HL-60/S4 treated with retinoic acid at 250 ng/mL for 4 days and 3 days (cell line): ENCODE results near the gene GAGE12C.
"Not testable (repeated sequence)": the region's sequence is repeated elsewhere in the genome, so short reads cannot be mapped to it uniquely, and the experiment has no call there.

Source experiments
- in situ Hi-C: fragments of 300-500 bp; cut with MboI; formaldehyde crosslinking; loops from 2 replicates; pipeline ENCODE4 v1.7.0; 2022; ENCODE audit warnings: low sequenced_read_pairs

The GAGE12C gene

GRCh38 chrX:49531877-49532276 lies at the start of gene GAGE12C:
GAGE12C (plus strand) TSS chrX:49532177; CDS start chrX:49533332, 1,155 bp downstream.
- in situ Hi-C loops: not testable (repeated sequence)

- in situ Hi-C loops: not testable (repeated sequence)
These were observed 9.5 kb downstream of the GAGE12C start, which contains the start of gene GAGE12D for GRCh38 chrX:49541433-49541832. GAGE12D (plus strand) TSS chrX:49541733; CDS start chrX:49542888, 1,155 bp downstream.

GRCh38 chrX:49550989-49551388 lies 19.0 kb downstream of the GAGE12C start, which contains the start of gene GAGE12E:
GAGE12E (plus strand) TSS chrX:49551289; CDS start chrX:49552444, 1,155 bp downstream.
- in situ Hi-C loops: not testable (repeated sequence)

- in situ Hi-C loops: not testable (repeated sequence)
These were observed 28.6 kb downstream of the GAGE12C start, which contains the start of gene GAGE12F for GRCh38 chrX:49560542-49560941. GAGE12F (plus strand) TSS chrX:49560842; CDS start chrX:49561997, 1,155 bp downstream.

GRCh38 chrX:49568728-49569127 lies 36.8 kb downstream of the GAGE12C start:
- in situ Hi-C loops: not testable (repeated sequence)

GRCh38 chrX:49569152-49569551 lies 37.2 kb downstream of the GAGE12C start:
- in situ Hi-C loops: not testable (repeated sequence)

- in situ Hi-C loops: not testable (repeated sequence)
These were observed 38.1 kb downstream of the GAGE12C start, which contains the start of gene GAGE12G for GRCh38 chrX:49570100-49570499. GAGE12G (plus strand) TSS chrX:49570400; CDS start chrX:49571555, 1,155 bp downstream.

GRCh38 chrX:49579649-49580048 lies 47.7 kb downstream of the GAGE12C start, which contains the start of gene GAGE12H:
GAGE12H (plus strand) TSS chrX:49579949; CDS start chrX:49581104, 1,155 bp downstream.
- in situ Hi-C loops: not testable (repeated sequence)
